A549 treated with RU486 at 1 μM for 4 hours (cell line): Measurements from ENCODE around the gene MSANTD1. TPM values are rescaled to one million over a fixed set of nuclear protein-coding genes. Genes with fewer than 3 reads are reported as not detected.

Source experiments
- total RNA-seq: library from RNA; stranded (reverse); fragments of 200-300 nt; extraction: Qiagen RNA extraction; gene quantifications from 5 replicates; pipeline ENCODE4 v1.2.3, GENCODE V29; 2022; ENCODE audit warnings: low read depth

The MSANTD1 gene
- 0.05 to 0.21 TPM (median 0.13 TPM) in 5 replicates for total RNA-seq

DNA sequence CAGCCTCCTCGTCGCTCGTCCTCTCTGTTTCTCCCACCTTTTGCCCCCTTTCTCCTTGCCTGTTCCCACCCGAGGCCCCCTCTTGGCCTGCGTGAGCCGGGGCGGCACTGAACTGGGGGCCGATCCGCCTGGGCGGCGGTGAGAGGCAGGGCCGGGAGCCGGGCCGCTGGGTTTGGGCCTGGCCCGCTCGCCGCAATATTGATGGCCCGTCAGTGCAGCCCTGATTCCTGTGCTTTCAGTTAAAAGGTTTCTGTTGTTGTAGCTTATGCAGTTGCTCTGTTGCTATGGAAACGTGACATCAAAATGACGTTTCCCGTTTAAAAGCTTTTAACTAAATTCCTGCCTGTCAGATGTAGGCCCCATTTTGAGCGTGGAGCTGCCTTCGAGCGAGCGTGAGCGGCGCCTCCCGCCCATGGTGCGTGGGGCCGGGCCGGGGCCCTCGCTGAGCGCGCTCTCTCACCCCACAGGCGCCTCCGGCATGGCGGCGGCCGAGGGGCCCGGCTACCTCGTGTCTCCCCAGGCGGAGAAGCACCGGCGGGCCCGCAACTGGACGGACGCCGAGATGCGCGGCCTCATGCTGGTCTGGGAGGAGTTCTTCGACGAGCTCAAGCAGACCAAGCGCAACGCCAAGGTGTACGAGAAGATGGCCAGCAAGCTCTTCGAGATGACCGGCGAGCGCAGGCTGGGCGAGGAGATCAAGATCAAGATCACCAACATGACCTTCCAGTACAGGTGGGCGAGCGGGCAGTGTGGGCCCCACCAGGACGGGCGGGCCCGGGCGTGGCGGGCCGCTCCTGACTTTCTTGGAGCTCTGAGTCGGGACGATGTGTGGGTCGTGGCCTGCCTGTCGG, at the start of gene MSANTD1:
Gene MSANTD1, plus strand, starts transcription at position 349 of the 851 bp plus-strand sequence. Its CDS starts 64 bp downstream, at position 413.

DNA sequence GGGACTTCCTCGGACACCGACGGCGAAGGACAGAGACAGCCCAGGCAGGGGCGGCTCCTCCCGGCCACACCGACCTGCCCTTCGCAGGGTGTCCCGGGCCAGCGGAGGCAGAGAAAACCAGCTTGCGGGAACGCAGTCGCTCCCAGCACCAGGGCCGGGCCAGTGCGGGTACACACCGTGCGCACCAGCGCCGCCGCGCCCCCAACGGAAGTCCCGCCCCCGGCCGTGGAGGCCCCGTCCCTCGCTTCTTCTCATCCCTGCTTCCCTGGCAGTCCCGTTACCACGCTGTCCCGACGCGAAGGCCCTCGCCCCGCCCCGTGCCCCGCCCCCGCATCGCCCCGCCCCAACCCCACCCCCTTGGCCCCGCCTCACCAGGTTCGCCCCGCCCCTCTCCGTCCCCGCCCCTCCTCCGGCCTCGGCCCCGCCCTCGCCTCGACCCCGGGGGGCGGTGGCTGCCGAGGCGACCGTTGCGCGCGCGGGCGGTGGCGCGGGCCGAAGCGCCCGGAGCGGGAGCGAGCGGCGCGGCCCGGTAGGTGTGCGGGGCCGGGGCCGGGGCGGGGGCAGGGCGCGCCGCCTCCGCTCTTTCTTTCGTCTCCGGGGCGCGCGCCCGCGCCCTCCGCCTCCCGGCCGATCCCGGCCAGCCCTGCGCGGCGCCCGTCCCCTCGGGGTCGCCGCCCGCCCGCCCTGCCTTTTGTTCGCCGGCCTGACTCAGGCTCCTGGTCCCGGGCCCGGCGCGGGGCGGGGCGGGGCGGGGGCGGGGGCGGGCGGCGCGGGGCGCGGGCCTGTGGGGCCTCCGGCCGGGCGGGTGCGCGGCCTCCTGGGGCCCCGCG, 43.8 kb downstream of the MSANTD1 start, which contains the start of gene RGS12:
Gene RGS12, plus strand, starts transcription at position 451 of the 830 bp plus-strand sequence. CDS start 23,150 bp downstream, outside the sequence.

Other genes with a start within 250 kb of the MSANTD1 start
- not detected in 5 replicates for gene HTT-AS, start 174.6 kb upstream of the MSANTD1 start, total RNA-seq
- gene HTT, start 174.5 kb upstream of the MSANTD1 start, total RNA-seq: 11.0 to 16.7 TPM (median 13.5 TPM) in 5 replicates
- 6.4 to 11.1 TPM (median 10.4 TPM) in 5 replicates for gene RGS12, start 43.9 kb downstream of the MSANTD1 start, total RNA-seq
- gene HGFAC, start 192.8 kb downstream of the MSANTD1 start, total RNA-seq: 0.07 to 0.32 TPM (median 0.18 TPM) in 5 replicates
- gene DOK7, start 214.1 kb downstream of the MSANTD1 start, total RNA-seq: 0.27 to 0.75 TPM (median 0.45 TPM) in 5 replicates